Spleen (tissue), 11 donors: ENCODE measurements around the gene PADI2. TPM values are rescaled to one million over a fixed set of nuclear protein-coding genes. Genes with fewer than 3 reads are reported as not detected.

Experiments used
- DNase-seq: peaks from one replicate; pipeline ENCODE4 v3.0.0-alpha.2; 2020
- H3K27ac ChIP-seq, 8 donors: fragments of 200-600 bp; sonication (generic) in 7 of 8; 1 replicate in 4 of 8; 2 replicates in 4 of 8; pipeline versions ENCODE4 v1.5.0 to v1.8.0; 2016 to 2021; ENCODE audit warnings: inconsistent platforms in 4 of 8, mild to moderate bottlenecking in 4 of 8, moderate library complexity in 1 of 8
- H3K27me3 ChIP-seq, 7 donors: fragments of 200-600 bp; sonication (generic) in 6 of 7; replicated peaks in 1 of 7; 1 replicate in 4 of 7; 2 replicates in 3 of 7; pipeline versions ENCODE4 v1.5.0 to v1.8.0; 2016 to 2021; ENCODE audit warnings: inconsistent platforms in 3 of 7, mild to moderate bottlenecking in 1 of 7
- H3K36me3 ChIP-seq, 6 donors: fragments of 200-600 bp; sonication (generic) in 5 of 6; 1 replicate in 4 of 6; 2 replicates in 2 of 6; pipeline versions ENCODE4 v1.5.0 to v1.8.0; 2016 to 2021; ENCODE audit warnings: inconsistent platforms in 2 of 6
- H3K4me1 ChIP-seq, 6 donors: fragments of 200-600 bp; sonication (generic) in 5 of 6; 1 replicate in 3 of 6; 2 replicates in 3 of 6; pipeline versions ENCODE4 v1.5.0 to v1.8.0; 2016 to 2021; ENCODE audit warnings: inconsistent platforms in 3 of 6
- H3K4me3 ChIP-seq, 8 donors: fragments of 200-600 bp; sonication (generic) in 7 of 8; 1 replicate in 4 of 8; 2 replicates in 4 of 8; pipeline versions ENCODE4 v1.5.0 to v1.8.0; 2016 to 2021; ENCODE audit warnings: inconsistent platforms in 4 of 8, mild to moderate bottlenecking in 4 of 8, moderate library complexity in 2 of 8
- H3K9me3 ChIP-seq, 8 donors: fragments of 200-600 bp; sonication (generic) in 7 of 8; 1 replicate in 4 of 8; 2 replicates in 4 of 8; pipeline versions ENCODE4 v1.5.0 to v1.8.0; 2016 to 2021; ENCODE audit warnings: inconsistent platforms in 4 of 8
- POLR2A ChIP-seq, 3 donors: fragments of 450-650 bp; IDR thresholded peaks; one replicate each; pipeline ENCODE4 v1.5.1; 2017; ENCODE audit warnings: antibody characterized with exemption in 3 of 3, mild to moderate bottlenecking in 1 of 3
- POLR2AphosphoS5 ChIP-seq, 3 donors: sonication (generic); formaldehyde crosslinking; IDR thresholded peaks; one replicate each; pipeline ENCODE4 v1.5.1; 2017; ENCODE audit warnings: antibody characterized with exemption in 3 of 3
- WGBS, 5 donors: extraction: QIAGEN DNeasy Blood & Tissue Kit in 3 of 5; methylation state at CpG; one replicate each; pipeline versions ENCODE4 v1.1.5 to v1.1.7; 2013 to 2018; 5-methylcytosine and 5-hydroxymethylcytosine counted together
- intact Hi-C: fragments of 100-400 bp; cut with DNase I; formaldehyde crosslinking; loops from one replicate; pipeline ENCODE4 v1.15.0; 2023; ENCODE audit warnings: low total_unique reads
- polyA plus RNA-seq, 3 donors: library from polyadenylated mRNA; stranded (reverse); fragments of 200-250 nt; gene quantifications; one replicate each; pipeline ENCODE4 v1.2.1, GENCODE V29; 2013
- total RNA-seq, 7 donors: library from RNA; depleted of rRNA in 3 of 7; stranded (reverse); fragments of >200 nt in 3 of 7; fragmentation: NEBNext Ultra II Directional in 4 of 7; extraction: Animal tissue kit (Norgen Biotek cat#: 25700) in 4 of 7; gene quantifications; one replicate each; pipeline versions ENCODE4 v1.1.0 to v1.2.1, GENCODE V29; 2016 to 2021
- TF ChIP-seq, protein P1 (sequence below), 11 experiments: fragments of 200-600 bp in 7 of 11; fragments of 450-650 bp in 4 of 11; sonication (generic) in 4 of 11; IDR thresholded peaks in 8 of 11; conservative IDR thresholded peaks in 3 of 11; 1 replicate in 7 of 11; 2 replicates in 4 of 11; pipeline versions ENCODE4 v1.4.0 to v1.8.0; 2016 to 2021; ENCODE audit warnings: antibody characterized with exemption in 11 of 11, inconsistent platforms in 4 of 11, mild to moderate bottlenecking in 1 of 11
- donor health status: healthy with polysubstance abuse.
- donor health status: DM: no; HTN: no; CAD: no; lungs with moderate emphysema.
- donor health status: DM: no; HTN: no; CAD: no.
- donor health status: Bipolar disorder and iron deficiency.
- donor health status: healthy.
- donor health status: DM: no; HTN: no; CAD: no.
- donor health status: DM: yes; HTN: yes; CAD: no.

Gene PADI2
- total and polyA plus RNA-seq, 10 donors, result 0.50 to 63.6 (median 18.6) TPM

DNA sequence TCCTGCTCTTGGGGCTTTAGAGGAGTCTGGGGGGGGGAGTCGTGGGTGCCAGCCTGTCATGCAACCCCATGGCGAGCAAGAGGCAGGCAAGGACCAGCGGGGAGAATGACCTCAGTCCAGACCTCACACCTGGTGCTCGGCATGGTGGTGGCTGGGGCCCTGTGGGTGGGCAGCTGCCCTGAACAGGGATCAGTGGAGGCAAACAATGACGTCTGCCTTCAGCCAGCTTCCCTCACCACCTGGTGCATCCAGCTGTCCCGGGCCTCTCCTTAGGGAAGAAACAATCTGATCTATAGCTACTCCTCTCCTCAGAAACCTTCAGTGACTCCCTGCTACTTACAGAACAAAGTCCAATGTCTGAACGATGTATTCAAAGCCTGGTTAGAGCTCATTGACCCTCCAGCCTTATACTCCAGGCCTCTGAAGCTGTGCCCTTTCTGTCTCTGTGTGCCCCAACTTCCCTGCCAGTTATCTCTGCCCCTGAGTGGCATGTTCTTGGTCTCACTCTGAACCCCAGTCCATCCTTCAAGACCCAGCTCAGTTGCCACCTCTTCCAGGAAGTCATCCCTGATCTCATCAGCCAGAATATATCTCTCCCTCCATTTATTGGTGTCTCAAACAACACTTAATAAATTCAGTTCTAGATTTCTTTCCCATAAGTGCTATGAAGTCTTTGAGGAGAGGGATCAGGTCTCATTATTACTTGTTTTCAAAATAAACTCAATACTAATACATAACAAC is 6.6 kb downstream of the PADI2 start:
- H3K27ac ChIP-seq, result no peak overlapping the region

DNA sequence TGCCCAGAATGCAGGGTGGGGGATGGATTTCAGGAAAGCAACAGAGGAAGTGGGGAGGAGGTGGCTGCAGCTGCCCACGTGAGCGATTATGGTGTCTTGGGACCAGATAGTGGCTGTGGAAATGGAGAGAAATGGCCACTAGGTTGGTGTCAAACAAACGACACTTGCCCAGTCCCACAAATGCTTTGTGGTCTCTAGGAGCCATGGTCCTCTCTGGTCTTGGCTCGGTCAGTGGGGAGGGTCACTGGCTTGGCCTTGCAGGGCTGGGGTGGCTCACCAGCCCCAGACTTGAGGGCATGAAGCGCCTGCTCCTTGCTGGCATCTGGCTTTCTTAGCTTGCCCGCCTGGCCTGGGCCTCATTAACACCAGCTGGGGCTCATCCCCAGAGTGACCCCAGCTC is 7.2 kb downstream of the PADI2 start:
- H3K27me3 ChIP-seq, result peaks cover 0 to 17% (median 0%) of the 10 kb centered on the region in 7 donors
- no peak for DNase-seq
- peaks cover 0 to 24% (median 2%) of the 10 kb centered on the region in 6 donors for H3K4me1 ChIP-seq
- no peak overlapping the region for H3K27ac ChIP-seq
- WGBS, 5 donors, result 52 to 70% (median 59%) methylated on average over 4 to 6 of the region's 6 CpGs
- intact Hi-C loops, result no loop called here
- peaks cover 0 to 5% (median 0%) of the 10 kb centered on the region in 6 donors for H3K36me3 ChIP-seq
- no peaks in the 10 kb centered on the region for H3K9me3 ChIP-seq
- TF ChIP-seq POLR2A (IDR thresholded peaks at IDR 0.05), result no peak
- no peak for TF ChIP-seq POLR2AphosphoS5 (IDR thresholded peaks at IDR 0.05)
- TF ChIP-seq, protein P1, sequence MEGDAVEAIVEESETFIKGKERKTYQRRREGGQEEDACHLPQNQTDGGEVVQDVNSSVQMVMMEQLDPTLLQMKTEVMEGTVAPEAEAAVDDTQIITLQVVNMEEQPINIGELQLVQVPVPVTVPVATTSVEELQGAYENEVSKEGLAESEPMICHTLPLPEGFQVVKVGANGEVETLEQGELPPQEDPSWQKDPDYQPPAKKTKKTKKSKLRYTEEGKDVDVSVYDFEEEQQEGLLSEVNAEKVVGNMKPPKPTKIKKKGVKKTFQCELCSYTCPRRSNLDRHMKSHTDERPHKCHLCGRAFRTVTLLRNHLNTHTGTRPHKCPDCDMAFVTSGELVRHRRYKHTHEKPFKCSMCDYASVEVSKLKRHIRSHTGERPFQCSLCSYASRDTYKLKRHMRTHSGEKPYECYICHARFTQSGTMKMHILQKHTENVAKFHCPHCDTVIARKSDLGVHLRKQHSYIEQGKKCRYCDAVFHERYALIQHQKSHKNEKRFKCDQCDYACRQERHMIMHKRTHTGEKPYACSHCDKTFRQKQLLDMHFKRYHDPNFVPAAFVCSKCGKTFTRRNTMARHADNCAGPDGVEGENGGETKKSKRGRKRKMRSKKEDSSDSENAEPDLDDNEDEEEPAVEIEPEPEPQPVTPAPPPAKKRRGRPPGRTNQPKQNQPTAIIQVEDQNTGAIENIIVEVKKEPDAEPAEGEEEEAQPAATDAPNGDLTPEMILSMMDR (IDR thresholded peaks at IDR 0.05 in 8 of 11, conservative IDR thresholded peaks at IDR 0.05 in 3 of 11), result no peak
- no peak overlapping the region for H3K4me3 ChIP-seq

More for the DNA sequence above, 6.6 kb downstream of the PADI2 start:
- no peaks in the 10 kb centered on the region for H3K9me3 ChIP-seq
- DNase-seq, result no peak
- TF ChIP-seq POLR2AphosphoS5 (IDR thresholded peaks at IDR 0.05) (no peak), POLR2A (IDR thresholded peaks at IDR 0.05) (no peak)
- TF ChIP-seq, protein P1 (IDR thresholded peaks at IDR 0.05 in 8 of 11, conservative IDR thresholded peaks at IDR 0.05 in 3 of 11), result no peak
- H3K27me3 ChIP-seq, result peaks cover 0 to 22% (median 2%) of the 10 kb centered on the region in 7 donors
- WGBS, 5 donors, result 66 to 84% (median 69%) methylated on average over 5 to 7 of the region's 7 CpGs
- intact Hi-C loops, result no loop called here
- no peaks in the 10 kb centered on the region for H3K36me3 ChIP-seq
- no peak overlapping the region for H3K4me3 ChIP-seq
- peaks cover 0 to 29% (median 2%) of the 10 kb centered on the region in 6 donors for H3K4me1 ChIP-seq

DNA sequence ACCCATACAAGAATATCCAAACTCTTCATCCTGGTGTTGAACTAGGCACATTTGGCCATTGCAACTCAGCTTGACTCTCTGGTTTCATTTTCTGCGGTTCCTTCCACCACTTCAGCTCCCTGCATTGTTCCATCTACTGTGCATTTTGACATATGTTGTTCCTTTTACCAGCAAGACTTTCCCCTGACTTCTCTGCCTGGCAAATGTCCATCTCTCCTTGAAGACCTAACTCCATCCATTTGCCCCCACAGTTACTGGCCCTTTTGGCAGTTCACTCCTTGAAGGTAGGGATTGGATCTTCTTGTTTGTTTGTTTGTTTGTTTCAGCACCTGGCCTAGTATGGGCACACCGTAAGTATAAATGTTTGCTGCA is 8.7 kb downstream of the PADI2 start:
- no peaks in the 10 kb centered on the region for H3K9me3 ChIP-seq
- WGBS, 5 donors, result 76 to 94% (median 87%) methylated on average over 2 of the region's 2 CpGs

More for the DNA sequence above, 8.7 kb downstream of the PADI2 start:
- Histone ChIP-seq H3K4me3 (no peak overlapping the region), H3K4me1 (peaks cover 0 to 24% (median 2%) of the 10 kb centered on the region in 6 donors), H3K27me3 (peaks cover 0 to 1% (median 0%) of the 10 kb centered on the region in 7 donors), H3K27ac (no peak overlapping the region), H3K36me3 (peaks cover 0 to 5% (median 0%) of the 10 kb centered on the region in 6 donors)
- no peak for DNase-seq
- no peak for TF ChIP-seq POLR2A (IDR thresholded peaks at IDR 0.05)
- TF ChIP-seq, protein P1 (IDR thresholded peaks at IDR 0.05 in 8 of 11, conservative IDR thresholded peaks at IDR 0.05 in 3 of 11), result no peak
- TF ChIP-seq POLR2AphosphoS5 (IDR thresholded peaks at IDR 0.05), result no peak
- intact Hi-C loops, result no loop called here
